Measurements from ENCODE around the gene ZHX3. TPM values are rescaled to one million over a fixed set of nuclear protein-coding genes. Genes with fewer than 3 reads are reported as not detected.
A peak's percentile ranks its signal among the peaks of the same experiment; 100 is the strongest.

Gene ZHX3
- total RNA-seq, 1 donor from 2014 or later: 33.2 TPM

DNA sequence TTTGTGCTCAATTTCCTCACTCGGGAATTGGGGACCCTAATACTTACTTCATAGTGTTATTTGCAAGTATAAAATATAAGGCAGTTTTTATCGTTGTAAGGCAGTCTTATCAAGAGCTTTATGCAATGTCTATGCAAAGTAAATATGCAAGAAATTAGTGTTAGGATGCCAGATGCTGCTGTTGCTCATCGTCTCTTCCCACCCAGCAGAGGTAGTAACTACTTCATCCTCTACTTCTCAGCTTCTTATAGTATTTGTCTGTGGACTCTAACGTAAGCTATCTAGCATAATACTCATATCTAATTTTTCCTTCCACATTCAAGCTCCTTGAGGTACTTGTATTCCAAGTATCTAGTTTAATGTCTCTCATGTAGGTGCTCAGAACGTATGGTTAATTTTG, 168.6 kb downstream of the ZHX3 start:
- intact Hi-C loops (cut with DNase I): loop anchor here (10.0 kb wide), 1 partner anchor 546 kb away; no protein-coding TSS in a partner anchor
- no peak for DNase-seq (ENCODE audit: low spot score)

- DNase-seq (ENCODE audit: low spot score): peak; percentile 82
- intact Hi-C loops (cut with DNase I): loop anchor here (10.0 kb wide), 1 partner anchor 547 kb away; no protein-coding TSS in a partner anchor
These were observed 169.8 kb downstream of the ZHX3 start for GRCh38 chr20:41147767-41148191.

GRCh38 chr20:41145821-41146620, 171.5 kb downstream of the ZHX3 start:
- intact Hi-C loops (cut with DNase I): loop anchor here (10.0 kb wide), 1 partner anchor 549 kb away; no protein-coding TSS in a partner anchor
- peak; percentile 86 for DNase-seq (ENCODE audit: low spot score)

GRCh38 chr20:41145317-41145716, 172.2 kb downstream of the ZHX3 start:
- intact Hi-C loops (cut with DNase I): loop anchor here (10.0 kb wide), 1 partner anchor 549 kb away; no protein-coding TSS in a partner anchor
- DNase-seq (ENCODE audit: low spot score): no peak

- no peak for DNase-seq (ENCODE audit: low spot score)
- intact Hi-C loops (cut with DNase I): loop anchor here (10.0 kb wide), 1 partner anchor 551 kb away; no protein-coding TSS in a partner anchor
These were observed 174.2 kb downstream of the ZHX3 start for GRCh38 chr20:41143354-41143753.

DNA sequence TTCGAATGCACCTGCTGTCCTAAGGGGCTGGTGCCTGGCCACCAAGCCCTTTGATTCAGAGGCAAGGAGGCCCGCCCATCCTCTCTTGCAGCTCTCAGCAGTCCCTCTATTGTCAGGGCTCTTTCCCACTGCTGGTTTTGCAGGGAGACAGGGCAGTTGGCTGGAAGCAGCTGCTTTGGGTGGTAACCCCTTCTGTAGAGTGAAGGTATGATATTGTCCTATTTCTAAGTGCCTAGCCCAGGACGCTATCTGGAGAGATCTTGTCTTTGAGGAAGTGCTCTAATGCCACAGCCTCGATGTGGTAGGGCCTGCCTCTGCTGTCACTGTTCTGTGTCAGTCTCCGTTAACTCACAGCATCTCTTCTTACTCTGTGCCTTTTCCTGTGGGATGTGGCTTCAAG, 174.6 kb downstream of the ZHX3 start:
- intact Hi-C loops (cut with DNase I): loop anchor here (10.0 kb wide), 1 partner anchor 552 kb away; no protein-coding TSS in a partner anchor
- DNase-seq (ENCODE audit: low spot score): no peak

DNA sequence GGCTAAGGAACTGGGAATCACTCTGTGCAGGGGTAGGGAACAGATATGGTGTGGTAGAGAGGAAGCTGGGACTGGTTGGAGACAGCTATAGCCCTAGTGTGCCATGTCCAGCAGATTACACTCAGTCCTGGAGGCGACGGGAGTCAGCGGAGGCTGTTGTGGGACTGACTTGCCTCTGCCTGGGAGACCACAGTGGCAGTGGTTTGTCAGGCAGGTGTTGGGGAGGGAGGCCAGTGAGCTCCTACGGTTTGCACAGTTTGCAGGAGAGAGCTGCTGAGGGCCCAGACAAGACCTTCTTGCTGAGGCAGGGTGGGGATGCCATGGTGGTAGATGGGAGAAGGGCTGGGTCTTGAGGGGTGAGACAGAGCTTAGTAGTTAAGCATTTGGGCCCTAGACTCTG, 175.3 kb downstream of the ZHX3 start:
- intact Hi-C loops (cut with DNase I): loop anchor here (10.0 kb wide), 1 partner anchor 553 kb away; no protein-coding TSS in a partner anchor
- no peak for DNase-seq (ENCODE audit: low spot score)

DNA sequence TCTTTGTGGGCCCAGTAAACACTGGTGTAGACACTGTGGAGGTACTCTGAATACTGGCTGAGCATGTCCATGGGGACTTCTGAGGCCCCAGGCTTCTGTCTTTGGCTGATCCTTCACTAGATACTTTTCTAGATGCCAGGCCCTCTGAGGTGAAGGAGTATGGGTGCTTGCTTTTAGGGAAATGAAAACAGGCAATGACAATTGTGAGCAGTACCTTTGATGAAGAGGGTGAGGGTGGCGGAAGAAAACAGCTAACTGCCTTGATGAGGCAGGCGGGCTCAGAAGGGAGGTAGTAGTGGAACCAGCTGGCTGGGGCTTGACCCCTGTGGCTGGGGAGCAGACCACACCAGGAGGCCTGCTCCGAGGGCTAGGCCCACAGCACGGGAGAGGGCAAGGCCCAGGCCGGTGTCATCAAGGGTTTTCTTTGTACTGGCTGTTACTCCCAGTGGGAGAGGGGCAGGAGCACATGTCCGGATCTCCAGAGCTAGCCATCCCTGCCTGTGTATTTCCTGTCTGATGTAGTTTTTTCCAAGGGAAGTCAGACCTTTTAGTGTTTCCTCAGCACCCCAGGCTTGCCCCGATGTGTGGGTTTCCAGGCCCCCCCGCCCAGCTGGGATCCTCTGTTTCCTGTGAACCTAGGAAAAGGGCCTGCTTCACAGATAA, 176.2 kb downstream of the ZHX3 start:
- intact Hi-C loops (cut with DNase I): loop anchor here (10.0 kb wide), 1 partner anchor 554 kb away; no protein-coding TSS in a partner anchor
- DNase-seq (ENCODE audit: low spot score): peak; percentile 77

DNA sequence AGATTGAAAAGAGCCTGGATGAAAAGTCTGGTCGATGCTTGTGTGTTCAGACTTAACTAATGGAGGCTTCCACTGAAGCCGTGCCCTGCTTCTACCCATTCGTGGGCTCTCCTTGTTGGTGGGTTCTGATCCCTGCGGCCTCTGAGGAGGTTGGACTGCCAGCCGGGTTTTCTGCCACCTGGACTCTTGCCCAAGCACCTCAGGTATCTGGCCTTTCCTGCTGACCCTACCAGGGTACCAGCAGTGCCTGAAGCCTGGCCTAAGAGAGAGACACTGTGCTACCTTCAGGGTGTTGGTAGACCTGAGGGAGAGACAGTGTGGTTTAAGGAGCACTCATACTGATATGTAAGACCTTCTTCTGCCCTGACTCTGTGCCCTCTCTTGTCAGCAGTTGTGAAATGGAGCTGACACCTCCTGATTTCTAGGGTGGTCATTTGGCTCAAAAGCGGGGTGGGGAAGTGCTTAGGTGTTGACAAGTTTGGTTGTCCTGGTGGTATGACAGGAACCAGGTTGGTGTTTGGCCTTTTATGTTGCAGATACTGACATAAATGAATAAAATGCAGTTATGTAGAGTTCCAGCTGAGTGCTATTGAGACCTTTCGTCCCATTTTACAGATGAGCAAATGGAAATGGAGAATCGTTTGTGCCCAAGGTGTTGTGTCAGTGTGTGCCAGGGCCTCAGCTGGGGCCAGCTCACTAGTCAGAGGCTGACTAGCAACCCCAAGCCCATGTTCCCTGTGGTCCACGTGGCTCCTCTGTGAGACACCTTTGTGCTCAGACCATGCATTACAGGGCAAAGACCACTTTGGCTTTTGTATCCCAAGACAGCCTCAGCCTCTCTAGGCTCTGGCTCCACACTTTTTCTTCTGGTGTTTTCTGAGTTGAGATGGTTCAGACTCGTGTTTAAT, 177.1 kb downstream of the ZHX3 start:
- intact Hi-C loops (cut with DNase I): loop anchor here (10.0 kb wide), 1 partner anchor 554 kb away; no protein-coding TSS in a partner anchor
- DNase-seq (ENCODE audit: low spot score): peak; percentile 74

DNA sequence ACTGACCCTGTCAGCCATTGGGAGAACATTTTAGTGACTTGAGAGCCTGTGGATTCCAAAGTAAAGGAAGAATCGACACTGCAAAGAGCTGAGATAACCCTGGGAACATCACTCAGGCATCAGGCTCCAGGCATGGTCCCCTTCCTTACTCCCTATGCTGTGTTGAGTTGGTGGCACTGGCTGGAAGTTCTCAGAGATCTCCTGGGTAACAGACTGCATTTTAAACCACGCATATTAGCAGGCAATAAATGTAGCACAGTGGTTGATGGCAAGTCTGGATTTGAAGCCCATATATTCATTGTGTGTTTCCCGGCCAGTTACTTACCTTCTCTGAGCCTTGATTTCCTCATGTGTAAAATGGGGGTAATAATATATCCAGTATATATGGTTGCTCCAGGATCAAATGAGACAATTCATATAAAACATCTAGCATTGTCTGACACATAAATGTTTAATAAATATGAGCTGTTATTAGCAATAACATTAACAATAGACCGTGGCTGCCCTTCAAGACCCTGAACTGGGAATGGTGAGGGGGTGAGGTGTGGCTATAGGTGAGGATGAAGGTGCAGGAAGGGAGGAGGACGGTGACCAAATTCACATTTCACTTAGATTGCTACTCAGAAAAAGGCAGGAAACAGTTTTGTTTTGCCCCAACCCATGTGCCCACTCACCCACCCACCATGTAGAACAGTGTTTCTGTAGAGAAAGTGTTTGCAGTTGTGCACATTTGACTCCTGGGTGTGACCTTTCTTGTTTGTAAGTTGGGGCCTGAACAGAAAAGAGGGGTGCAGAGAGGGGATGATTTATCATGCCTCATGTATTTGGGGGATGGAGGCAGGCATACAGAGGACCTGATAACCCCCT, 178.1 kb downstream of the ZHX3 start:
- intact Hi-C loops (cut with DNase I): loop anchor here (2.0 to 10.0 kb wide), 4 partner anchors 33 to 555 kb away; partner anchors contain the start of genes LPIN3 and ZHX3
- DNase-seq (ENCODE audit: low spot score): peak; percentile 63

GRCh38 chr20:41138475-41139226, 178.9 kb downstream of the ZHX3 start:
- peak; percentile 60 for DNase-seq (ENCODE audit: low spot score)
- intact Hi-C loops (cut with DNase I): loop anchor here (2.0 to 5.0 kb wide), 3 partner anchors 34 to 202 kb away; partner anchors contain the start of genes LPIN3 and ZHX3

GRCh38 chr20:41137614-41138474, 179.7 kb downstream of the ZHX3 start:
- intact Hi-C loops (cut with DNase I): loop anchor here (2.0 to 5.0 kb wide), 4 partner anchors 34 to 203 kb away; partner anchors contain the start of genes LPIN3 and ZHX3

DNA sequence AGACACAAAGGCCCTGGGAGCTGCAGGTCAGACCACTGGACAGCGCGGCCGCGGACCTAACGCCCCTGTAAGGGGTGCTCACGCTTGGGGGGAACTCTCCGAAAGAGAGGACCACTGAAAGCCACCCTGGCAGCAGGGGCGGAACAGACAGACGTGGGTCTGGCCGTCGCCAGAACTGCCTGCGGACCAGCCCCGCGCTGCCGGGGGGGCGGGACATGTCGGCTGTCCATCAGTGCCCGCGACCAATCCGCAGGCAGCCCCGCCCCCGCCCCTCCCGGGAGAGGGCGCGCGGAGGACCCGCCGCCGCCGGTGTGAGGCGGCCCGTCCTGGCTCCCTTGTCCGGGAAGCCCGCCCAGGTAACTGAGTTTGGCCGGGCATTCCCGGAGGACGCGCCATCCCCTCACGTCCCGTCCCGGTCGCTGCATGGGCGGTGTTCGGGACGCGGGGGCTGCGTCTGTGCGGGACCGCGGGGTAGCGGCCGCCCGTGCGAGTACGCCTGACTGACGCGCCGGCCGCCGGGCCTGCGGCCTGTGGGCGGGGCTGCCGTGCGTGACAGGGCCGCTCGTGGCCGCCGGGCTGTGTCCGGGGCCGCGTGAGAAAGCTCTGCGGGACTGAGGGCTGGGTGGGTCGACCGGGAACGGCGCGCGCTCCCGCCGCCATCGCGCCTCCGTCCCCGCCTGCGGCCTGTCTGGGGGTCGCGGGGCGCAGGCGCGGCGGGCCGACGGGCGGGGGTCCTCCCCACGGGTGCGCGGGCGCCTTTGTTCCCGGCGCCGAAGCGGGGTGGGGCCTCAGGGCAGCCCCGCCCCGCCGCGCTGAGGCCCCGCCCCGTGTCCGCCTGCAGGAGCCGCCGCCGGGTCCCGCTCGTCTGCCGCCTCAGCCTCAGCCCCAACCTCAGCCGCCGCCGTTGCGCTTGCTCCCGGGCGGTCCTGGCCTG, 180.6 kb downstream of the ZHX3 start, which contains the start of gene PLCG1:
Gene PLCG1 (plus strand): TSS at position 864 of the 934 bp plus-strand sequence. CDS start 99 bp downstream, outside the sequence.
- intact Hi-C loops (cut with DNase I): loop anchor here (2.0 to 5.0 kb wide), 3 partner anchors 35 to 180 kb away; partner anchors contain the start of gene ZHX3

More at GRCh38 chr20:41137614-41138474, 179.7 kb downstream of the ZHX3 start:
- peak; percentile 88 for DNase-seq (ENCODE audit: low spot score)

GRCh38 chr20:41135888-41136679, 181.4 kb downstream of the ZHX3 start:
- intact Hi-C loops (cut with DNase I): loop anchor here (2.0 to 5.0 kb wide), 3 partner anchors 36 to 181 kb away; partner anchors contain the start of gene ZHX3
- DNase-seq (ENCODE audit: low spot score): no peak

More for the DNA sequence above, 180.6 kb downstream of the ZHX3 start, which contains the start of gene PLCG1:
- DNase-seq (ENCODE audit: low spot score): peak; percentile 94

Measured in cardiac septum (tissue), 1 donor.